GM19438 (cell line): ENCODE results near the gene OR5L2.
"Not testable (repeated sequence)": the region's sequence is repeated elsewhere in the genome, so short reads cannot be mapped to it uniquely, and the experiment has no call there.

ENCODE experiments used
- ATAC-seq: cut with Tn5 transposase; IDR thresholded peaks from one replicate; pipeline ENCODE4 v1.9.1; 2021; ENCODE audit warnings: low read depth; ENCODE audit not compliant: unreplicated experiment

The OR5L2 gene

DNA sequence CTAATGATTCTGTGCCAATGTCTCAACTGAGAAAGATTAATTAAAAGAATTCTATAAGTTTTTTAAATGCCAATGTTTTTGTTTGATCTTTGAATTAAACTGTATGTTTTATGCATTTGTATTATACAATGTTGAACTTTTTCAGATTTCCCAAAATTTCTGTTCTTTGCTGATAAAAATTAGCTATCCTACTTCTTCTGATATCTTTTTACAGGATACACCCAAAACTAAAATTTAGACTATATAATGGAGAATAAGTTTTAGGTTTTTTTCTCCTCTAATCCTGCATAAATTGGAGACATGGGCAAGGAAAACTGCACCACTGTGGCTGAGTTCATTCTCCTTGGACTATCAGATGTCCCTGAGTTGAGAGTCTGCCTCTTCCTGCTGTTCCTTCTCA, at the start of gene OR5L2:
OR5L2 (plus strand) TSS at position 301 of the 400 bp plus-strand sequence; CDS start at position 301, 0 bp downstream.
- no peak for ATAC-seq

DNA sequence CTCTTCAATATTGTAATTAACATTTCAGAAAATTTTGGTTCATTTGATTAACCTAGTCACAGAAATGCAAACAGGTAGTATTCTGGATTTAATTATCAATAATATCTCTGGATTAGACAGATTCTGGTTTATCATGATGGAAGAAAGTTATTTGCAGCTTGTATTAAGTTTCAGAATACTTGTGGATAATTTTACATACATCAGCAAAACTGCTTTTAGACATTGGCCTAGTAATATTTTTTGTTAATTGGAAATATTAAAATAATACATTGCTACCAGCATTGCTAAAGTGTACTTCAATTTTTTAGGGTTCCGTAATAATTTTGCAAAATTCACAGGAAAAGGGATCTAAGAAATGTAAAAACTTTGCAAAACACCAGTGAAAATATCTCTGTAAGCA, 35.4 kb upstream of the OR5L2 start:
- ATAC-seq: no peak

DNA sequence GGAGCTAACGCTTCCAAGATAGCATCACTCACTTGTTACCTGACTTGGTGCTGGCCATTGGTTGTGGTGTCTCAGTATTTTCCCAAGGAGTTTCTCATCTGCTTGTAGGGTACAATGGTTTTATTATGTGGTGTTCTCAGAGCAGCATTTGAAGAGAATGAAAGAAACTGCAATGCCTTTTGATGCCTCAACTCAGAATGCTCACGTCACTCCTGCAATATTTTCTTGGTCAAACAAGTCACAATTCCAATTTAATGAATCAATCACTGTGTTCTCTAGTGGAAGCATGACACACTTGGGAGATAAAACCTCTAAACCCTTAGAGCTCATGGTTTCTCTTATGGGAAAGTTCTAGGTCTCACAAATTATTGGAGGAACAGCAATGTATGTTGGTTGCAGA, 33.7 kb upstream of the OR5L2 start:
- ATAC-seq: no peak

DNA sequence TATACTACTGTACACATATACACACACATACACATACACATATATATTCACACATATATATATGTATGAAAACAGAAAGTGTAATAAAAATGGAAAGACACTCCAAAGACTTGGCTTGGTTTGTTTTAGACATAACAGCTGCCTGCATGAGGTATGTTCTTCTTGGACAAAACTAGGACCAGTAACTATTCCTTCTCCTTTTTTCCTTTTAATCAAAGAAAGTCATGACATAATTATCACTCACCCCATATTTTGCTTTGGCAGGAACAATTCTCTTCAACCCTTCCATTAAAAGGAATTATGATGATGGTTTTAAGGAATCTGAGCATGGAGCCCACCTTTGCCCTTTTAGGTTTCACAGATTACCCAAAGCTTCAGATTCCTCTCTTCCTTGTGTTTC, 31.8 kb upstream of the OR5L2 start, which contains the start of gene OR5D14:
OR5D14 (plus strand) TSS at position 301 of the 400 bp plus-strand sequence; CDS start at position 301, 0 bp downstream.
- ATAC-seq: no peak

DNA sequence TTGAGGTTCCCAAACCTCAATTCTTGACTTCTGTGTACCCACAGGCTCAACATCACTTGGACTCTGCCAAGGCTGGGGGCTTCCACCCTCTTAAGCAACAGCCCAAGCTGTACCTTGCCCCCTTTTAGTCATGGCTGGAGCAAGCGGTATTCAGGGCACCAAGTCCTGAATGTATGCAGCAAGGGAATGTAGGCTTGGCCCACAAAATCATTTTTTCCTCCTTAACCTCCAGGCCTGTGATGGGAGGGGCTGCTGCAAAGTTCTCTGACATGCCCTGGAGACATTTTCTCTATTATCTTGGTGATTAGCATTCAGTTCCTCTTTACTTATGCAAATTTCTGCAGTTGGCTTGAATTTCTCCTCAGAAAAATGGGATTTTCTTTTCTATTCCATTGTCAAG, 20.8 kb upstream of the OR5L2 start:
- no peak for ATAC-seq

DNA sequence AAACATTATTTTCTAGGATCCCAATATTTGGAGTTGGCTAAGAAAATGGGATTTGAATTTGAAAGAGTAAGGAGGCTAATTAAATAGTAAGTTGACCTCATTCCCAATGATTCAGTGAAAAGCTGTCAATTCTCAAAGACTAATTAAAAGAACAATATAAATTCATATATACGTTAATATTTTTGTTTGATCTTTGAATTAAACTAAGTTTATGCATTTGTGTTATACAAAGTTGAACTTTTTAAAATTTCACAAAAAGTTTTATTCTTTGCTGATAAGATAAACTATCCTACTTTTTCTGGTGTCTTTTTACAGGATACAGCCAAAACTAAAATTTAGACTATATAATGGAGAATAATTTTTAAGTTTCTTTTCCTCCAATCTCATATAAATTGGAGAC, 16.0 kb upstream of the OR5L2 start, which contains the start of gene OR5L1:
OR5L1 (plus strand) TSS at position 301 of the 400 bp plus-strand sequence. CDS start 100 bp downstream, outside the sequence.
- no peak for ATAC-seq

DNA sequence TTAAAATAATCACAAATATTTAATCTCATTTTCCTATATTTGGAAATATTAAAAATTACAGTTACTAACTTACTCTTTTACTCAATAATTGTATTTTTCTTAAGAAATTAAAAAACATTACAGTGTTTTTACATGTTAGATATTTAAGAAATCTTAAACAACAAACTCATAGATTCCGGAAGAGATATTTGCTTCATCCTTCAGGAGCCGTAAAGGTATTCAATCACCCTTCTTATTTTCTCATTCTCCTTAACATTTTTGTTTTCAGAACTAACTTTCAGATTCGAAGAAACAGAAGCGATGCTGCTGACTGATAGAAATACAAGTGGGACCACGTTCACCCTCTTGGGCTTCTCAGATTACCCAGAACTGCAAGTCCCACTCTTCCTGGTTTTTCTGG, 7.7 kb upstream of the OR5L2 start, which contains the start of gene OR5D18:
OR5D18 (plus strand) TSS at position 301 of the 400 bp plus-strand sequence; CDS start at position 301, 0 bp downstream.
- no peak for ATAC-seq

DNA sequence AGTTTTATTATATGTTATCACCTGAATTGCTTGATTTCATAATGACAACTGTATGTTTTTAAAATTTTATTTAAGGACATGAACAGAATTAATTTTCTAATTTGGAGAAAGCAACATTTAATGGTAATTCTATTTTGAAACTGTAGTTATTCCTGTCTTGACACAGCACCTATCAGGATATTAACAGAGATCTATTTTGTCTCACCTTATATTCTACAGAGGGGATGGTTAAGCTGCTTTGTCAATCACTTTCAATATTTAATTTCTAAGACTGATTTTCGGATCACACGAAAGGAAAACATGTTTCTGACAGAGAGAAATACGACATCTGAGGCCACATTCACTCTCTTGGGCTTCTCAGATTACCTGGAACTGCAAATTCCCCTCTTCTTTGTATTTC, 11.4 kb downstream of the OR5L2 start, which contains the start of gene OR5D16:
OR5D16 (plus strand) TSS at position 301 of the 400 bp plus-strand sequence; CDS start at position 301, 0 bp downstream.
- ATAC-seq: no peak

DNA sequence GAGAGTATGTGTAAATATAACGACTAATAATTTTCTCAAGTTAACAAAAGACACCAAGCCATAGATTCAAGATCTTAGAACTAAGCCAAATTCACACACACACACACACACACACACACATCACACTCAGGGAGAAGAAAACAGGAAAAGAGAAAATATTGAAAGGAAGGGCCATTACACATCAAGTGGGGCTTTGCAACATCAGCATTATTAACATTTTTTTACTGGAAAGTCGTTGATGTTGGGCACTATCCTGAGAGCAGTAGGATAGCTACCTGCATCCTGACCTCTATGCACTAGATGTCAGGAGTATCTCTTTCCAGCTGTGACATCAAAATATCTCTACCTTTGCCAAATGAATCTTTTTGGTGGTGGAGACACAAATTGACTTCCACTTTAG, 20.4 kb downstream of the OR5L2 start:
- ATAC-seq: no peak

DNA sequence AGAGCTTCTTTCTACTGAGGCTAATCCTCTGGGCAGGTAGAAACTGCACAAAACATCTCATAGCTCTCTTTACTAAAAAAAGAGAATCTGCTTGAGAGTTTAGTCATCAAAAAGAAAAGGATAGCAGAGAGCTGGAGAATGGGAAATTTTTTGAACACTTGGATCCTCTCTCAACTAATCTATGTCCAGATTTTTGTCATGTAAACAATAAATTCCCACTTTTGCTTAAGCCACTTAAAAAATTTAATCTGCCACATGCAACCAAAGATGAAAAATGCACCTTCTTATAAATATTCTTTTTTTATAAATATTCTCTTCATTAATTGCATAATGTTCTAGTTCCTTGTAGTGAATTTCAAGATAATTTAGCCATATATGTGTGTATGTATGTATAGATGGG, 22.0 kb downstream of the OR5L2 start:
- no peak for ATAC-seq

DNA sequence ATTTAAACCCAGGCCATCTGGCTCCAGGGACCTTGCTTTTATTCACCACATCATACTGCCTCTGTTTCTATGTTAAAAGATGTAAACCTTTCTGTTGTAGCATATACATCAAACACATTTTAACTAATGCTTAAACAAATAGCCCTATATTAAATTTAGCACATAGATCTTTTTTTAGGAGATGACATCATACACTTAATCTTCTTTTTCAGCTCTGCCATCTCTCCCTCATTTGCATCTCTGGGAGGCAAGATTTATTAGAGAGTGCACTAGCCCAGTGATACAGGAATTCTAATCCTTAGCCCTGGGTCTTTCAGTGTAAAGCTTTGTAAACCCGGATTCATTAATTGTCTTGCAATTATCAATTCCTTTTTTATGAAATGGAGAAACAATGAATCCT, 25.1 kb downstream of the OR5L2 start:
- ATAC-seq: no peak

DNA sequence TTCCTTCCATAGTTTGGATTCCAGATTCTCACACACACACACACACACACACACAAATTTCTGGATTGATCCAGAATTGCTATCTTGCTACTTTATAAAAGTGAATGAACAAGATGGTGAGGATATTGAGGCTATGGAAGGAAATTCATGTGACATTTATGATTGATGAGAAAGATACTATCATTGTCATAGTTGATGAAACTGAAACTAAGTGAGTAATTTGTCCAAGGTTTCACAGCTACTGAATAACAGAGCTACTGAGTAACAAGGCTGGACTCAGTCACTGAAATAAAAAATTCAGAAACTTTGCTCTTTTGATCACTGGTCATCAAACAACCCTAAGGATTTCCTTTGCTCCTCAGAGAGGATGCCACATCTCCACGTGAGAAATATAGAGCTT, 27.7 kb downstream of the OR5L2 start:
- ATAC-seq: no peak

DNA sequence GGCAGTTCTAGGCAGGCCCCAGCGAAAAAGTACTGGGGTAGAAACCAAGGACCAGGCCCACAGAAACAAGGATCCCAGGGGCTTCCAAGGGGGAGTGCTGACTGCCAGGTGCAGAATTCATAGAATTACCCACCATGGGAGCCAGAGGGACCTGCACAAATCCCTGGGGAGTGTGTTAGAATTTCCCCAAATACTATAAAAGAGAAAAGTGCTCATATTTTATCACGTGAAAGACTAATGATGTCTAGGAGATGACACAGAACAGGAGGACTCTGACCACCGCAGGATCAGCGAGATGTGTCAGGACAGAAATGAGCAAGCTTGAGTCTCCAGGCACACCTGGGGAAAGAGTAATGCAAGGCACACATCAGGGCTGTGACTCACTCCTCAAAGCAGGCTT, 40.3 kb downstream of the OR5L2 start:
- not testable (repeated sequence) for ATAC-seq

DNA sequence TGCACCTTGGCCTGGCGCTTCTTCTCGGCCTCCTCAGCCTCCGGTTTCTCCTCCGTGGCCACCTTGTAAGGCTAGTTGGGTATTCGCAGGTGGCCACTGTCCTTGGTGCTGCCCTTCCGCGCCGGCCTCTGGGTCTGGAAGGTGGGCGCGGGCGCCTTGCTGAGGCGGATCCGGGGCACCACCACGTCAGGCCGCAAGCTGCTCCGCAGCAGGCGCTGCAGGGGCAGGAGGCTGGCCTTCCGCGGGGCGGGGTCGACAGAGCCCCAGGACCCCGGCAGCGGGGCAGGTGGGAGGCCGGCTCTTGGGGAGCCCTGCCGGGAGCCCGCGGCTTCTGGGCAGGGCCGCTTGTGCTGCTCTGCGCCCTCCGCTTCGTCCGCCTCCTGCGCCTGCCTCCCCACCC, 45.7 kb downstream of the OR5L2 start:
- not testable (repeated sequence) for ATAC-seq

DNA sequence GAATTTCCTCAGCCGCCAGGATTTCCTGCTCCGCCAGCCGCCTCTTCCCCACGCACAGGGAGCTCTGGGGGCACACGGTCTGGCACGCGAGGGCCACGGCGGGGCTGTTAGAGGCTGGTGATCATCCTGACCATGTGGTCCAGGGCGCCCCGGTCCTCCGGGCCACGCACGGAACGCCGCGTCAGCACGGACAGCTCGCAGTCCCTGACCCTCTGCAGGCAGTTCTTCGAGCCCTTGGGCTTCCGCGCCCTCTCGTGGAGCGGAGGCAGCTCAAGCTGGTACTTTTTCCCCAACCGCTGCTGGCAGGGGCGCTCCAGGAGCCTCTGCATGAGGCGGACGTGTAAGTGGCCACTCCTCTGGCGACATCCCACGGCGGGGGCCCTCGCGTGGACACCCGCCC, 46.1 kb downstream of the OR5L2 start:
- ATAC-seq: not testable (repeated sequence)
